Nucleus accumbens (tissue), 56 donors: Measurements from ENCODE around the gene SEPHS1.
"Not testable (repeated sequence)": the region's sequence is repeated elsewhere in the genome, so short reads cannot be mapped to it uniquely, and the experiment has no call there.

Experiments used
- DNase-seq, 56 donors: peaks; one replicate each; lab custom pipeline; 2025; lab: John Stamatoyannopoulos, UW

The SEPHS1 gene, protein sequence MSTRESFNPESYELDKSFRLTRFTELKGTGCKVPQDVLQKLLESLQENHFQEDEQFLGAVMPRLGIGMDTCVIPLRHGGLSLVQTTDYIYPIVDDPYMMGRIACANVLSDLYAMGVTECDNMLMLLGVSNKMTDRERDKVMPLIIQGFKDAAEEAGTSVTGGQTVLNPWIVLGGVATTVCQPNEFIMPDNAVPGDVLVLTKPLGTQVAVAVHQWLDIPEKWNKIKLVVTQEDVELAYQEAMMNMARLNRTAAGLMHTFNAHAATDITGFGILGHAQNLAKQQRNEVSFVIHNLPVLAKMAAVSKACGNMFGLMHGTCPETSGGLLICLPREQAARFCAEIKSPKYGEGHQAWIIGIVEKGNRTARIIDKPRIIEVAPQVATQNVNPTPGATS

GRCh38 chr10:13348216-13349017, at the start of gene SEPHS1:
SEPHS1 (minus strand) TSS chr10:13348293; CDS start chr10:13344950, 3,343 bp downstream.
- DNase-seq, result peak in 53 of 56 donors; percentile 10 to 85 (median 57)

DNA sequence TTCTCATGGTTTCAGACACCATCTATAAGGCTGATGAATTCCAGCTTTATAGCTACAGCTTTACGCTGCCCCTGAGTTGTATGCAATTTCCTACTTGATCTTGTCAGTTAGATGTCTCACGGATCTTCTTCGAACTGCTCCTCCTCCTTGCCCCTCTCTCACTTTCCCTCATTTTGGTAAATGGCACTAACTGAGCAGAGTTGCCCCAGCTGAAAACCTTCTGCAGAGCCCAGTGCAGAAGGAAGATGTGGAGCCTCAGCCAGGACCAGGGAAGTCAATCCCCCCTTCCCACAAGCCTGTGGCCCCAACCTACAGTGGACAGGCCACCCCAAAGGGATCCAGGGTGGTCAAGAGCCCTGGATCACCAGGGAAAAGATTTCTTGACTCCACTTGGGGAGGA, 49.0 kb upstream of the SEPHS1 start:
- DNase-seq, result no peak

GRCh38 chr10:13396369-13396768, 48.3 kb upstream of the SEPHS1 start:
- DNase-seq, result no peak

GRCh38 chr10:13395540-13395939, 47.4 kb upstream of the SEPHS1 start:
- DNase-seq, result no peak

GRCh38 chr10:13393640-13394039, 45.5 kb upstream of the SEPHS1 start:
- DNase-seq, result no peak

DNA sequence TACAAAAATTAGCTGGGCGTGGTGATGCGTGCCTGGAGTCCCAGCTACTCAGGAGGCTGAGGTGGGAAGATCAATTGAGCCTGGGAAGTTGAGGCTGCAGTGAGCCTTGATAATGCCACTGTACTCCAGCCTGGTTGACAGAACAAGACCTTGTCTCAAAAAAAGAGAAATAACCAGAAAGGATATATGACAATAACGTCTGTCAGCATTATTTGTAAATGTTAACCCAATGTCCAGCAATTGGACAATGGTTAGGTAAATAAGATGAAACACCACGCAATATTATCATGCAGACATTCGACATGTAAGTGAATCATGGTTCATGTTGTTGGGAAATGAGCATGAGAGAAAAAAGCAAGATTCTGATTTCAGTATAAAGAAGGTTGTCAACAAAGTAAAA, 44.6 kb upstream of the SEPHS1 start:
- no peak for DNase-seq

GRCh38 chr10:13390604-13391522, 42.8 kb upstream of the SEPHS1 start:
- DNase-seq, result peak in 2 of 56 donors; percentile 8 to 17

- no peak for DNase-seq
Measured at GRCh38 chr10:13388478-13389230, 40.6 kb upstream of the SEPHS1 start.

DNA sequence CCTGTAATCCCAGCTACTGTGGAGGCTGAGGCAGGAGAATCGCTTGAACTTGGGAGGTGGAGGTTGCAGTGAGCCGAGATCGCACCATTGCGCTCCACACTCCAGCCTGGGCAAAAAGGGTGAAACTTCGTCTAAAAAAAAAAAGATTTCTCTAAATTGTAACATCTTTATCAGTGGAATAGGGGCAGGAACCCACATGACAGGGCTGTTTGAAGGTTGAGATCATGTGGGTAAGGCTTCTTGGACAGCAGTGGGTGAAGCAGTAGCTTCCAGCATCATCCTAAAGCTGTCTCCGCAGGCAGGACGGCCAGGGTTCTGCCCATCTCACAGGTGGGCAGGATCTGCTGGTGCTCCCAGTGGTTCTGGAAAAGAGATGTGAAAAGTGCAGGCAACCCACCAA, 37.9 kb upstream of the SEPHS1 start:
- no peak for DNase-seq

- DNase-seq, result no peak
Measured at GRCh38 chr10:13383399-13383761, 35.3 kb upstream of the SEPHS1 start.

DNA sequence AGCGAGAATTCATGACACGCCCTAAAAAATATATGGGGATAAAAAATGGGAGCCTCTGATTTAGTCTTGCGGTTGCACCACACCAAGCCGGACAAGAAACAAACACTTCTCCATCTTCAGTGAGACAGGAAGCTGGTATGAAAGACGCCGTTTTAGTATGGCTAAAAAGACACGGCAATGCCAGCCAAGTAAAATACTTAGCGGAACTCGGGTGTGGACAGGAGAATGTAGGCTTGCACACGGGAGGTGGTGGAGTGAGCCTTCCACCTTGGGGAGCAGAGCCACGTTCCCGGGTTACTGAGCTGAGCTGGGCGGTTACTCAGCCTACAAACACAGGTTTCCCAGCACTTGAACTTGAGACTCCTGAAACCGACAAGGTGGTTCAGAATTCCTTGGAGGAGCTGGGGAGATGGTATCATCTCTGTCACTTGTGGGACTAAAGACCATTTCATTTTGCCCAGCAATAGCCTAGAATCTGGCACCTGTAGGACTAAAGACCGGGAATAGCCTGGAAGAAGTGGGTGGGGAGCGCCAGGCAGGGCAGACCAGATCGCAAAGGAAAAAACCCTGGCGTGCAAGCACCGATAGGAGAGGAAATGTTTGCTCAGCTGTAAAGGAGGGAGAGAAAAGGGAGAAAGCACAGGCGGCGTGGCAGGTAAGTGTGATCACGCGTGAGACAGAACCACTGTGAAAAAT, 34.8 kb upstream of the SEPHS1 start:
- no peak for DNase-seq

GRCh38 chr10:13379061-13379460, 31.0 kb upstream of the SEPHS1 start:
- DNase-seq, result not testable (repeated sequence)

GRCh38 chr10:13376746-13377145, 28.7 kb upstream of the SEPHS1 start:
- DNase-seq, result no peak

- DNase-seq, result peak in 2 of 56 donors; percentile 14 to 21
Measured at GRCh38 chr10:13376297-13376696, 28.2 kb upstream of the SEPHS1 start.

GRCh38 chr10:13375791-13376190, 27.7 kb upstream of the SEPHS1 start:
- no peak for DNase-seq

- no peak for DNase-seq
Measured at GRCh38 chr10:13373644-13374043, 25.6 kb upstream of the SEPHS1 start.

GRCh38 chr10:13372524-13372923, 24.4 kb upstream of the SEPHS1 start:
- DNase-seq, result no peak

- peak in 46 of 56 donors; percentile 2 to 83 (median 44) for DNase-seq
Measured at GRCh38 chr10:13371897-13372470, 23.9 kb upstream of the SEPHS1 start.

- no peak for DNase-seq
Measured at GRCh38 chr10:13366891-13367290, 18.8 kb upstream of the SEPHS1 start.
